K562 (cell line): ENCODE results near the gene NECTIN2. TPM values are rescaled to one million over a fixed set of nuclear protein-coding genes. Genes with fewer than 3 reads are reported as not detected.

Experiments
- C11orf30 ChIP-seq: fragments of 450-650 bp; IDR thresholded peaks from 2 replicates; pipeline ENCODE4 v1.6.1; 2016; ENCODE audit warnings: low read depth, mild to moderate bottlenecking
- FIP1L1 ChIP-seq: fragments of 200-400 bp; formaldehyde crosslinking; IDR thresholded peaks from 2 replicates; pipeline ENCODE4 v1.6.1; 2018; ENCODE audit warnings: mild to moderate bottlenecking, low read depth, low read length; ENCODE audit not compliant: poor library complexity, severe bottlenecking
- GTF2F1 ChIP-seq: IDR thresholded peaks from 2 replicates; pipeline ENCODE4 v1.6.1; 2011; ENCODE audit warnings: low read depth, low read length, improper control_type of control experiment
- MTA3 ChIP-seq: fragments of 450-650 bp; formaldehyde crosslinking; IDR thresholded peaks from 2 replicates; pipeline ENCODE4 v1.6.1; 2017; ENCODE audit warnings: mild to moderate bottlenecking, borderline replicate concordance
- NCOA4 ChIP-seq: fragments of 450-650 bp; IDR thresholded peaks from 2 replicates; pipeline ENCODE4 v1.6.1; 2018; ENCODE audit warnings: mild to moderate bottlenecking; ENCODE audit not compliant: partially characterized antibody
- PCBP1 ChIP-seq: fragments of 200-400 bp; formaldehyde crosslinking; IDR thresholded peaks from 2 replicates; pipeline ENCODE4 v1.6.1; 2018; ENCODE audit warnings: mild to moderate bottlenecking, low read depth, low read length; ENCODE audit not compliant: poor library complexity, severe bottlenecking
- SIN3A ChIP-seq, 2 experiments: fragments of 150-350 bp in 1 of 2; IDR thresholded peaks; 2 replicates each; pipeline ENCODE4 v1.6.1; 2011 to 2016; ENCODE audit warnings: borderline replicate concordance in 2 of 2, low read depth in 2 of 2, low read length in 2 of 2, mild to moderate bottlenecking in 2 of 2, moderate library complexity in 2 of 2; ENCODE audit not compliant: control insufficient read depth in 1 of 2
- polyA plus RNA-seq, 8 experiments: library from polyadenylated mRNA; depleted of rRNA in 4 of 8; stranded (reverse) in 5 of 8; unstranded in 3 of 8; fragments of >200 nt; fragmentation: Nextera tagmentation in 2 of 8; fragmentation: Illumina TruSeq in 1 of 8; extraction: Ambion mirVana in 2 of 8; extraction: Trizol in 1 of 8; gene quantifications; 2 replicates each; pipeline versions ENCODE4 v1.2.1 to v1.2.3, GENCODE V29; 2011 to 2014; ENCODE audit warnings: inconsistent platforms in 1 of 8, missing spikeins in 1 of 8
- total RNA-seq, 7 experiments: library from RNA; depleted of rRNA in 6 of 7; stranded (reverse); fragments of >200 nt in 6 of 7; fragmentation: Illumina TruSeq in 2 of 7; extraction: Trizol in 2 of 7; gene quantifications; 2 replicates each; pipeline versions ENCODE4 v1.2.1 to v1.2.3, GENCODE V29; 2011 to 2021; ENCODE audit warnings: low replicate concordance in 1 of 7
- TF ChIP-seq, protein P1 (sequence below), 2 experiments: fragments of 450-650 bp; formaldehyde crosslinking in 1 of 2; IDR thresholded peaks; 2 replicates each; pipeline versions ENCODE4 v1.4.0 to v1.6.1; 2014 to 2020; ENCODE audit warnings: mild to moderate bottlenecking in 2 of 2, borderline replicate concordance in 1 of 2, low read depth in 1 of 2
- TF ChIP-seq, protein P2 (sequence below): fragments of 250-450 bp; sonication (Bioruptor Pico); IDR thresholded peaks from 2 replicates; pipeline ENCODE4 v1.8.0; 2021; ENCODE audit warnings: borderline replicate concordance, mild to moderate bottlenecking, moderate library complexity; ENCODE audit not compliant: poor library complexity, severe bottlenecking
- TF ChIP-seq, protein P3 (sequence below), 2 experiments: fragments of 450-650 bp; conservative IDR thresholded peaks; 2 replicates each; pipeline ENCODE4 v1.6.1; 2017; ENCODE audit warnings: mild to moderate bottlenecking in 2 of 2, moderate library complexity in 2 of 2
- TF ChIP-seq, protein P4 (sequence below), 2 experiments: fragments of 450-650 bp; IDR thresholded peaks; 2 replicates each; pipeline ENCODE4 v1.6.1; 2016

The NECTIN2 gene
- total and polyA plus RNA-seq, 9 of the 15 experiments (the other 6 are each of a cell fraction or from before 2014, with no cell fraction given): 3.9 to 94.9 (median 34.9) TPM

DNA sequence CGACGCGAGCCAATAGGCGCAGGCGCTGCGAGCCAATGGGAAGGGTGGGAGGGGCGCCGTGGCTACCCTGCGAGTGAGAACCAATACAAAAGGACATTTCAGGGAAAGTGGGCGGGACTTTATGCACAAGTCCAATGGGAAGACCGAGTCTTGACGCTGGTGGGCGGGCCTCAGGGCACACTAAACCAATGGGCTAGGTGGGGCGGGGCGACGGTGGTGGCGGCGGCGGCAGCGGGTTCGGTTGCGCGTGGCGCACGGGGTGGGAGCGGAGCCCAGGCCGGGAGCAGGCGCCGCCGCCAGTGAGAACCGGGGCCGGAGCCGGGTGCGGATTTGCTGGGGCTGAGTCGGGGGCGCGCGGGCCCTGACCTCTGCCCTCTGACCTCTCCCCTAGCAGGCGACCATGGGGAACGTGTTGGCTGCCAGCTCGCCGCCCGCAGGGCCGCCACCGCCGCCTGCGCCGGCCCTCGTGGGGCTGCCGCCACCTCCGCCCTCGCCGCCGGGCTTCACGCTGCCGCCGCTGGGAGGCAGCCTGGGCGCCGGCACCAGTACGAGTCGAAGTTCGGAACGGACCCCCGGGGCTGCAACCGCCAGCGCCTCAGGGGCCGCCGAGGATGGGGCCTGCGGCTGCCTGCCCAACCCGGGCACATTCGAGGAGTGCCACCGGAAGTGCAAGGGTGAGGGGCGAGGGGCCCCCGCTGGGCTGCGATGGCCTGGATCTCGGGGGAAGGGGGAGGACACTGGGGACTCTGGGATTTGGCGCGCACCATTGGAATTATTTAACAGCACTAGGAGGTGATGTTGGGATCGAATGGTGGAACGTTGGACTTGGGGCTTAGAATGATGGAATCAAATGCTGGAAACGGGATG is 45.2 kb downstream of the NECTIN2 start, which contains the start of gene TOMM40 (continued):
- TF ChIP-seq PCBP1 (peak; percentile 58), GTF2F1 (0 out of 2 replicates have a peak, but pooled peaks have one; percentile 40), SIN3A (IDR thresholded peaks at IDR 0.05; ENCODE audit: borderline replicate concordance in 2 of 2, control insufficient read depth in 1 of 2, low read depth in 2 of 2, low read length in 2 of 2) (peak in 1 of 2 experiments; percentile 90; a peak in 2 of 4 replicates), C11orf30 (peak; percentile 83), NCOA4 (no peak), MTA3 (no peak), FIP1L1 (peak; percentile 29)
- TF ChIP-seq, protein P1, sequence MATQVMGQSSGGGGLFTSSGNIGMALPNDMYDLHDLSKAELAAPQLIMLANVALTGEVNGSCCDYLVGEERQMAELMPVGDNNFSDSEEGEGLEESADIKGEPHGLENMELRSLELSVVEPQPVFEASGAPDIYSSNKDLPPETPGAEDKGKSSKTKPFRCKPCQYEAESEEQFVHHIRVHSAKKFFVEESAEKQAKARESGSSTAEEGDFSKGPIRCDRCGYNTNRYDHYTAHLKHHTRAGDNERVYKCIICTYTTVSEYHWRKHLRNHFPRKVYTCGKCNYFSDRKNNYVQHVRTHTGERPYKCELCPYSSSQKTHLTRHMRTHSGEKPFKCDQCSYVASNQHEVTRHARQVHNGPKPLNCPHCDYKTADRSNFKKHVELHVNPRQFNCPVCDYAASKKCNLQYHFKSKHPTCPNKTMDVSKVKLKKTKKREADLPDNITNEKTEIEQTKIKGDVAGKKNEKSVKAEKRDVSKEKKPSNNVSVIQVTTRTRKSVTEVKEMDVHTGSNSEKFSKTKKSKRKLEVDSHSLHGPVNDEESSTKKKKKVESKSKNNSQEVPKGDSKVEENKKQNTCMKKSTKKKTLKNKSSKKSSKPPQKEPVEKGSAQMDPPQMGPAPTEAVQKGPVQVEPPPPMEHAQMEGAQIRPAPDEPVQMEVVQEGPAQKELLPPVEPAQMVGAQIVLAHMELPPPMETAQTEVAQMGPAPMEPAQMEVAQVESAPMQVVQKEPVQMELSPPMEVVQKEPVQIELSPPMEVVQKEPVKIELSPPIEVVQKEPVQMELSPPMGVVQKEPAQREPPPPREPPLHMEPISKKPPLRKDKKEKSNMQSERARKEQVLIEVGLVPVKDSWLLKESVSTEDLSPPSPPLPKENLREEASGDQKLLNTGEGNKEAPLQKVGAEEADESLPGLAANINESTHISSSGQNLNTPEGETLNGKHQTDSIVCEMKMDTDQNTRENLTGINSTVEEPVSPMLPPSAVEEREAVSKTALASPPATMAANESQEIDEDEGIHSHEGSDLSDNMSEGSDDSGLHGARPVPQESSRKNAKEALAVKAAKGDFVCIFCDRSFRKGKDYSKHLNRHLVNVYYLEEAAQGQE (IDR thresholded peaks at IDR 0.05; ENCODE audit: borderline replicate concordance): no peak
- TF ChIP-seq, protein P1 (CRISPR knock-in tag; IDR thresholded peaks at IDR 0.05; ENCODE audit: low read depth): 0 out of 2 replicates have a peak, but pooled peaks have one; percentile 13
- TF ChIP-seq, protein P2, sequence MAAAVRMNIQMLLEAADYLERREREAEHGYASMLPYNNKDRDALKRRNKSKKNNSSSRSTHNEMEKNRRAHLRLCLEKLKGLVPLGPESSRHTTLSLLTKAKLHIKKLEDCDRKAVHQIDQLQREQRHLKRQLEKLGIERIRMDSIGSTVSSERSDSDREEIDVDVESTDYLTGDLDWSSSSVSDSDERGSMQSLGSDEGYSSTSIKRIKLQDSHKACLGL: peak; percentile 94
- TF ChIP-seq, protein P3, sequence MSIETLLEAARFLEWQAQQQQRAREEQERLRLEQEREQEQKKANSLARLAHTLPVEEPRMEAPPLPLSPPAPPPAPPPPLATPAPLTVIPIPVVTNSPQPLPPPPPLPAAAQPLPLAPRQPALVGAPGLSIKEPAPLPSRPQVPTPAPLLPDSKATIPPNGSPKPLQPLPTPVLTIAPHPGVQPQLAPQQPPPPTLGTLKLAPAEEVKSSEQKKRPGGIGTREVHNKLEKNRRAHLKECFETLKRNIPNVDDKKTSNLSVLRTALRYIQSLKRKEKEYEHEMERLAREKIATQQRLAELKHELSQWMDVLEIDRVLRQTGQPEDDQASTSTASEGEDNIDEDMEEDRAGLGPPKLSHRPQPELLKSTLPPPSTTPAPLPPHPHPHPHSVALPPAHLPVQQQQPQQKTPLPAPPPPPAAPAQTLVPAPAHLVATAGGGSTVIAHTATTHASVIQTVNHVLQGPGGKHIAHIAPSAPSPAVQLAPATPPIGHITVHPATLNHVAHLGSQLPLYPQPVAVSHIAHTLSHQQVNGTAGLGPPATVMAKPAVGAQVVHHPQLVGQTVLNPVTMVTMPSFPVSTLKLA (conservative IDR thresholded peaks at IDR 0.05): peak; percentile 70 to 89
- TF ChIP-seq, protein P4, sequence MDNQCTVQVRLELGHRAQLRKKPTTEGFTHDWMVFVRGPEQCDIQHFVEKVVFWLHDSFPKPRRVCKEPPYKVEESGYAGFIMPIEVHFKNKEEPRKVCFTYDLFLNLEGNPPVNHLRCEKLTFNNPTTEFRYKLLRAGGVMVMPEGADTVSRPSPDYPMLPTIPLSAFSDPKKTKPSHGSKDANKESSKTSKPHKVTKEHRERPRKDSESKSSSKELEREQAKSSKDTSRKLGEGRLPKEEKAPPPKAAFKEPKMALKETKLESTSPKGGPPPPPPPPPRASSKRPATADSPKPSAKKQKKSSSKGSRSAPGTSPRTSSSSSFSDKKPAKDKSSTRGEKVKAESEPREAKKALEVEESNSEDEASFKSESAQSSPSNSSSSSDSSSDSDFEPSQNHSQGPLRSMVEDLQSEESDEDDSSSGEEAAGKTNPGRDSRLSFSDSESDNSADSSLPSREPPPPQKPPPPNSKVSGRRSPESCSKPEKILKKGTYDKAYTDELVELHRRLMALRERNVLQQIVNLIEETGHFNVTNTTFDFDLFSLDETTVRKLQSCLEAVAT (IDR thresholded peaks at IDR 0.05): peak in 1 of 2 experiments; percentile 95; a peak in 2 of 4 replicates
